HepG2 (cell line): ENCODE measurements around the gene SLC29A1. TPM values are rescaled to one million over a fixed set of nuclear protein-coding genes. Genes with fewer than 3 reads are reported as not detected.

Experiments
- CCAR2 ChIP-seq: fragments of 200-400 bp; formaldehyde crosslinking; optimal IDR thresholded peaks from 2 replicates; pipeline ENCODE3; 2018; ENCODE audit warnings: low read depth, mild to moderate bottlenecking, low read length, moderate library complexity
- CSRNP1 ChIP-seq: sonication (generic); formaldehyde crosslinking; IDR thresholded peaks from 2 replicates; pipeline ENCODE4 v1.8.1; 2023; ENCODE audit warnings: mild to moderate bottlenecking, missing genetic modification reagents
- HCFC1 ChIP-seq: fragments of 150-350 bp; IDR thresholded peaks from 2 replicates; pipeline ENCODE4 v1.6.1; 2014; ENCODE audit warnings: low read depth, low read length
- HNRNPL ChIP-seq: fragments of 200-400 bp; formaldehyde crosslinking; IDR thresholded peaks from 2 replicates; pipeline ENCODE4 v1.6.1; 2017; ENCODE audit warnings: mild to moderate bottlenecking, low read depth, low read length
- MAZ ChIP-seq, 2 experiments: sonication (generic) in 1 of 2; formaldehyde crosslinking in 1 of 2; IDR thresholded peaks; 2 replicates each; pipeline versions ENCODE4 v1.5.0 to v1.6.1; 2012 to 2020; ENCODE audit warnings: low read depth in 2 of 2, mild to moderate bottlenecking in 2 of 2, borderline replicate concordance in 1 of 2, improper control_type of control experiment in 1 of 2, low read length in 1 of 2, missing genetic modification reagents in 1 of 2, moderate library complexity in 1 of 2
- MBNL3 ChIP-seq: fragments of 250-450 bp; sonication (Bioruptor Pico); conservative IDR thresholded peaks from 2 replicates; pipeline ENCODE4 v1.8.0; 2022; ENCODE audit warnings: mild to moderate bottlenecking, inconsistent platforms
- PRPF4 ChIP-seq: fragments of 200-400 bp; formaldehyde crosslinking; IDR thresholded peaks from 2 replicates; pipeline ENCODE4 v1.6.1; 2016; ENCODE audit warnings: low read length, low read depth; ENCODE audit not compliant: poor library complexity, severe bottlenecking
- SP1 ChIP-seq, 2 experiments: fragments of 450-650 bp in 1 of 2; sonication (generic) in 1 of 2; formaldehyde crosslinking in 1 of 2; IDR thresholded peaks; 2 replicates each; pipeline versions ENCODE4 v1.4.0 to v1.6.1; 2016 to 2020; ENCODE audit warnings: missing genetic modification reagents in 1 of 2
- ZBTB3 ChIP-seq: sonication (generic); formaldehyde crosslinking; IDR thresholded peaks from 2 replicates; pipeline ENCODE4 v1.4.0; 2020; ENCODE audit warnings: low read depth, mild to moderate bottlenecking, moderate library complexity, missing genetic modification reagents, borderline replicate concordance
- ZNF333 ChIP-seq: sonication (generic); formaldehyde crosslinking; IDR thresholded peaks from 2 replicates; pipeline ENCODE4 v1.4.0; 2020; ENCODE audit warnings: mild to moderate bottlenecking, missing genetic modification reagents, borderline replicate concordance
- ZNF441 ChIP-seq: sonication (generic); formaldehyde crosslinking; IDR thresholded peaks from 2 replicates; pipeline ENCODE4 v1.7.0; 2021; ENCODE audit warnings: missing genetic modification reagents, borderline replicate concordance
- ZNF543 ChIP-seq: sonication (generic); formaldehyde crosslinking; IDR thresholded peaks from 2 replicates; pipeline ENCODE4 v1.4.0; 2020; ENCODE audit warnings: mild to moderate bottlenecking, missing genetic modification reagents
- ZUFSP ChIP-seq: sonication (generic); formaldehyde crosslinking; IDR thresholded peaks from 2 replicates; pipeline ENCODE4 v1.9.0; 2021; ENCODE audit warnings: missing genetic modification reagents, mild to moderate bottlenecking, borderline replicate concordance
- polyA plus RNA-seq, 8 experiments: library from polyadenylated mRNA; depleted of rRNA in 3 of 8; stranded (reverse) in 7 of 8; unstranded in 1 of 8; fragments of >200 nt; fragmentation: Illumina TruSeq in 4 of 8; extraction: Trizol in 4 of 8; gene quantifications; 2 replicates each; pipeline versions ENCODE4 v1.2.1 to v1.2.3, GENCODE V29; 2011 to 2016; ENCODE audit warnings: low read depth in 4 of 8, missing spikeins in 1 of 8, mixed read lengths in 1 of 8; ENCODE audit not compliant: insufficient read depth in 1 of 8
- total RNA-seq, 5 experiments: library from RNA; depleted of rRNA; stranded (reverse); fragments of >200 nt; fragmentation: Illumina TruSeq; extraction: Trizol; gene quantifications; 2 replicates each; pipeline ENCODE4 v1.2.3, GENCODE V29; 2016; ENCODE audit warnings: low read depth in 1 of 5
- TF ChIP-seq, protein P1 (sequence below): sonication (generic); formaldehyde crosslinking; IDR thresholded peaks from 2 replicates; pipeline ENCODE4 v1.8.1; 2022; ENCODE audit warnings: mild to moderate bottlenecking, missing genetic modification reagents
- TF ChIP-seq, protein P2 (sequence below): sonication (generic); formaldehyde crosslinking; IDR thresholded peaks from 2 replicates; pipeline ENCODE4 v1.8.1; 2023; ENCODE audit warnings: missing genetic modification reagents, mild to moderate bottlenecking, borderline replicate concordance
- TF ChIP-seq, protein P3 (sequence below): sonication (generic); formaldehyde crosslinking; IDR thresholded peaks from 2 replicates; pipeline ENCODE4 v1.4.0; 2020; ENCODE audit warnings: missing genetic modification reagents; ENCODE audit errors: not compliant biosample characterization
- TF ChIP-seq, protein P4 (sequence below): fragments of 450-650 bp; IDR thresholded peaks from 2 replicates; pipeline ENCODE4 v1.6.1; 2017; ENCODE audit warnings: mild to moderate bottlenecking

SLC29A1 gene
- total and polyA plus RNA-seq, 2 of the 13 experiments (the other 11 are each of a cell fraction or from before 2014, with no cell fraction given): 43.2 to 106 TPM

DNA sequence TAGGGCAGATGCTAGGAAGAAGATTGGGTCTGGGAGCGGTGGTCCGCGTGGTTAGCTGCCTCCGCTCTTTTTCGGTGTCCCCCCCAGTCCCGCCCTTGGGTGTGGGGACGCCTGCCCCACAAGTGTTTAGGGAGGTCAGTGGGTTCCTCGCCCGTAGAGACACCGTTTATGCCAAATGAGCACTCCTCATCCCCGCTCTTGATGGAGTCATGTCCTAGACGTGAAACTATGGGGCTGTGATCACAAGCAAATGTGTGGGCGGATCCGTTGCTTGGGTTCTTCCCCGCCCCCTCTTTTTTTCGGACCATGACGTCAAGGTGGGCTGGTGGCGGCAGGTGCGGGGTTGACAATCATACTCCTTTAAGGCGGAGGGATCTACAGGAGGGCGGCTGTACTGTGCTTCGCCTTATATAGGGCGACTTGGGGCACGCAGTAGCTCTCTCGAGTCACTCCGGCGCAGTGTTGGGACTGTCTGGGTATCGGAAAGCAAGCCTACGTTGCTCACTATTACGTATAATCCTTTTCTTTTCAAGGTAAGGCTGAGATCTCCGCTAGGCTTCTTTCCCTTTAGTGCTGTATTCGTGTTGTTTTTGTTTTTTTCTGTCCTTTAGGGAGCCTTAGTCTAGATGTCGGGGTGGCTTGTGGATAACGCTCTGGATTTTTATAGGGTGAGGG, 23.4 kb downstream of the SLC29A1 start, which contains the start of gene HSP90AB1 (continued):
- TF ChIP-seq, protein P1, sequence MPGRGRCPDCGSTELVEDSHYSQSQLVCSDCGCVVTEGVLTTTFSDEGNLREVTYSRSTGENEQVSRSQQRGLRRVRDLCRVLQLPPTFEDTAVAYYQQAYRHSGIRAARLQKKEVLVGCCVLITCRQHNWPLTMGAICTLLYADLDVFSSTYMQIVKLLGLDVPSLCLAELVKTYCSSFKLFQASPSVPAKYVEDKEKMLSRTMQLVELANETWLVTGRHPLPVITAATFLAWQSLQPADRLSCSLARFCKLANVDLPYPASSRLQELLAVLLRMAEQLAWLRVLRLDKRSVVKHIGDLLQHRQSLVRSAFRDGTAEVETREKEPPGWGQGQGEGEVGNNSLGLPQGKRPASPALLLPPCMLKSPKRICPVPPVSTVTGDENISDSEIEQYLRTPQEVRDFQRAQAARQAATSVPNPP (CRISPR knock-in tag): no peak
- TF ChIP-seq, protein P2, sequence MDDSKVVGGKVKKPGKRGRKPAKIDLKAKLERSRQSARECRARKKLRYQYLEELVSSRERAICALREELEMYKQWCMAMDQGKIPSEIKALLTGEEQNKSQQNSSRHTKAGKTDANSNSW (CRISPR knock-in tag): 0 out of 2 replicates have a peak, but pooled peaks have one; percentile 85
- TF ChIP-seq CCAR2 (peak; percentile 19), ZNF543 (no peak), MBNL3 (CRISPR knock-in tag) (no peak), HNRNPL (no peak), HCFC1 (peak; percentile 60), ZBTB3 (no peak), ZUFSP (CRISPR knock-in tag) (no peak), CSRNP1 (CRISPR knock-in tag) (no peak), ZNF441 (peak; percentile 30), ZNF333 (CRISPR knock-in tag) (no peak), PRPF4 (no peak), MAZ (IDR thresholded peaks at IDR 0.05; ENCODE audit: borderline replicate concordance, low read depth, low read length) (peak; percentile 78; the same call in 1 of the 2 replicates), MAZ (CRISPR knock-in tag; IDR thresholded peaks at IDR 0.05; ENCODE audit: low read depth) (no peak; the same call in none of the 2 replicates), SP1 (IDR thresholded peaks at IDR 0.05) (no peak), SP1 (CRISPR knock-in tag; IDR thresholded peaks at IDR 0.05) (peak; percentile 92)
- TF ChIP-seq, protein P3, sequence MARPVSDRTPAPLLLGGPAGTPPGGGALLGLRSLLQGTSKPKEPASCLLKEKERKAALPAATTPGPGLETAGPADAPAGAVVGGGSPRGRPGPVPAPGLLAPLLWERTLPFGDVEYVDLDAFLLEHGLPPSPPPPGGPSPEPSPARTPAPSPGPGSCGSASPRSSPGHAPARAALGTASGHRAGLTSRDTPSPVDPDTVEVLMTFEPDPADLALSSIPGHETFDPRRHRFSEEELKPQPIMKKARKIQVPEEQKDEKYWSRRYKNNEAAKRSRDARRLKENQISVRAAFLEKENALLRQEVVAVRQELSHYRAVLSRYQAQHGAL: peak; percentile 92
- TF ChIP-seq, protein P4, sequence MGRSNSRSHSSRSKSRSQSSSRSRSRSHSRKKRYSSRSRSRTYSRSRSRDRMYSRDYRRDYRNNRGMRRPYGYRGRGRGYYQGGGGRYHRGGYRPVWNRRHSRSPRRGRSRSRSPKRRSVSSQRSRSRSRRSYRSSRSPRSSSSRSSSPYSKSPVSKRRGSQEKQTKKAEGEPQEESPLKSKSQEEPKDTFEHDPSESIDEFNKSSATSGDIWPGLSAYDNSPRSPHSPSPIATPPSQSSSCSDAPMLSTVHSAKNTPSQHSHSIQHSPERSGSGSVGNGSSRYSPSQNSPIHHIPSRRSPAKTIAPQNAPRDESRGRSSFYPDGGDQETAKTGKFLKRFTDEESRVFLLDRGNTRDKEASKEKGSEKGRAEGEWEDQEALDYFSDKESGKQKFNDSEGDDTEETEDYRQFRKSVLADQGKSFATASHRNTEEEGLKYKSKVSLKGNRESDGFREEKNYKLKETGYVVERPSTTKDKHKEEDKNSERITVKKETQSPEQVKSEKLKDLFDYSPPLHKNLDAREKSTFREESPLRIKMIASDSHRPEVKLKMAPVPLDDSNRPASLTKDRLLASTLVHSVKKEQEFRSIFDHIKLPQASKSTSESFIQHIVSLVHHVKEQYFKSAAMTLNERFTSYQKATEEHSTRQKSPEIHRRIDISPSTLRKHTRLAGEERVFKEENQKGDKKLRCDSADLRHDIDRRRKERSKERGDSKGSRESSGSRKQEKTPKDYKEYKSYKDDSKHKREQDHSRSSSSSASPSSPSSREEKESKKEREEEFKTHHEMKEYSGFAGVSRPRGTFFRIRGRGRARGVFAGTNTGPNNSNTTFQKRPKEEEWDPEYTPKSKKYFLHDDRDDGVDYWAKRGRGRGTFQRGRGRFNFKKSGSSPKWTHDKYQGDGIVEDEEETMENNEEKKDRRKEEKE: no peak
